ENCODE data around the gene SIDT1.

- TF ChIP-seq CTCF (IDR thresholded peaks at IDR 0.05; ENCODE audit: insufficient read depth, low read depth, low read length) = no peak
- no peak for TF ChIP-seq EZH2 (IDR thresholded peaks at IDR 0.05; ENCODE audit: insufficient read depth, low read length)
These were observed 82.0 kb downstream of the SIDT1 start for GRCh38 chr3:113614402-113614801.
